Colonic mucosa (tissue), 4 donors: Measurements from ENCODE around the gene OR2G2. TPM values are rescaled to one million over a fixed set of nuclear protein-coding genes. Genes with fewer than 3 reads are reported as not detected.

Experiments used
- DNase-seq: peaks from one replicate; pipeline ENCODE4 v3.0.0-alpha.2; 2020
- H3K27ac ChIP-seq: fragments of 200-600 bp; one replicate; pipeline ENCODE4 v1.8.0; 2021
- H3K27me3 ChIP-seq: fragments of 200-600 bp; one replicate; pipeline ENCODE4 v1.8.0; 2021
- H3K36me3 ChIP-seq: fragments of 200-600 bp; one replicate; pipeline ENCODE4 v1.8.0; 2021
- H3K4me1 ChIP-seq: fragments of 200-600 bp; one replicate; pipeline ENCODE4 v1.8.0; 2021; ENCODE audit warnings: mild to moderate bottlenecking
- H3K4me3 ChIP-seq: fragments of 200-600 bp; one replicate; pipeline ENCODE4 v1.8.0; 2021
- H3K9ac ChIP-seq, 2 donors: one replicate each; pipeline ENCODE4 v1.7.0; 2013; ENCODE audit warnings: control low read depth in 2 of 2, low read depth in 2 of 2, low read length in 2 of 2
- H3K9me3 ChIP-seq: fragments of 200-600 bp; one replicate; pipeline ENCODE4 v1.8.0; 2021
- intact Hi-C: fragments of 100-400 bp; cut with DNase I; formaldehyde crosslinking; loops from one replicate; pipeline ENCODE4 v1.14.1; 2022
- total RNA-seq, 2 donors: library from RNA; stranded (reverse); fragmentation: NEBNext Ultra II Directional in 1 of 2; extraction: Animal tissue kit (Norgen Biotek cat#: 25700) in 1 of 2; gene quantifications; one replicate each; pipeline ENCODE4 v1.2.1, GENCODE V29; 2021
- TF ChIP-seq, protein P1 (sequence below): fragments of 200-600 bp; IDR thresholded peaks from one replicate; pipeline ENCODE4 v1.8.0; 2022; ENCODE audit warnings: antibody characterized with exemption, mild to moderate bottlenecking
- donor health status: healthy.
- donor health status: DM: no; HTN: no; CAD: no.
- donor health status: DM: no; HTN: no; CAD: no.

Gene OR2G2
- total RNA-seq, 2 donors from 2014 or later: not detected

GRCh38 chr1:247562198-247562597 is 26.0 kb upstream of the OR2G2 start:
- TF ChIP-seq, protein P1, sequence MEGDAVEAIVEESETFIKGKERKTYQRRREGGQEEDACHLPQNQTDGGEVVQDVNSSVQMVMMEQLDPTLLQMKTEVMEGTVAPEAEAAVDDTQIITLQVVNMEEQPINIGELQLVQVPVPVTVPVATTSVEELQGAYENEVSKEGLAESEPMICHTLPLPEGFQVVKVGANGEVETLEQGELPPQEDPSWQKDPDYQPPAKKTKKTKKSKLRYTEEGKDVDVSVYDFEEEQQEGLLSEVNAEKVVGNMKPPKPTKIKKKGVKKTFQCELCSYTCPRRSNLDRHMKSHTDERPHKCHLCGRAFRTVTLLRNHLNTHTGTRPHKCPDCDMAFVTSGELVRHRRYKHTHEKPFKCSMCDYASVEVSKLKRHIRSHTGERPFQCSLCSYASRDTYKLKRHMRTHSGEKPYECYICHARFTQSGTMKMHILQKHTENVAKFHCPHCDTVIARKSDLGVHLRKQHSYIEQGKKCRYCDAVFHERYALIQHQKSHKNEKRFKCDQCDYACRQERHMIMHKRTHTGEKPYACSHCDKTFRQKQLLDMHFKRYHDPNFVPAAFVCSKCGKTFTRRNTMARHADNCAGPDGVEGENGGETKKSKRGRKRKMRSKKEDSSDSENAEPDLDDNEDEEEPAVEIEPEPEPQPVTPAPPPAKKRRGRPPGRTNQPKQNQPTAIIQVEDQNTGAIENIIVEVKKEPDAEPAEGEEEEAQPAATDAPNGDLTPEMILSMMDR: no peak

DNA sequence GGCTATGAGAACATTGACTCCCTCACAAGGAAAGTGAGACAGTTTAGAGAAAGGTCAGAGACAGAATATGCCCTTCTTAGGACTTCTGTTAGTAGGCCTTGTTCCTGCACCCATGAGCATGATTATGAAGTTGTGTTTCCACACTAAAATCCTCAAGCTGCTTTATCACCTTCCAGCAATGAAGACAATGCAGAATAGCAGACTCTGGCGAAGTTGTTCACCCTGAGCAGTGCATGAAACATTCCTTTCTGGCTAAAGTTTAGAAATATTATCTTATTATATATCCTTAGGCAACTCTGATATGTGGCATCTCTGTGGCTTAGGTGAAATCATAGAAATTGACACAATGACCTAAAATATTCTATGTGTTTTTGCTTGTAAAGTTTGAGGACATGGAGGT is 13.9 kb upstream of the OR2G2 start:
- Histone ChIP-seq H3K9ac (no peak overlapping the region), H3K4me1 (no peaks in the 10 kb centered on the region), H3K27me3 (no peaks in the 10 kb centered on the region), H3K9me3 (no peaks in the 10 kb centered on the region), H3K27ac (no peak overlapping the region), H3K4me3 (no peak overlapping the region), H3K36me3 (no peaks in the 10 kb centered on the region)
- TF ChIP-seq, protein P1: no peak
- intact Hi-C loops: no loop called here
- DNase-seq: no peak

More at GRCh38 chr1:247562198-247562597, 26.0 kb upstream of the OR2G2 start:
- Histone ChIP-seq H3K9ac (no peak overlapping the region), H3K36me3 (no peaks in the 10 kb centered on the region), H3K4me3 (no peak overlapping the region), H3K27me3 (no peaks in the 10 kb centered on the region), H3K27ac (no peak overlapping the region), H3K4me1 (no peaks in the 10 kb centered on the region), H3K9me3 (no peaks in the 10 kb centered on the region)
- DNase-seq: no peak
- intact Hi-C loops: no loop called here

DNA sequence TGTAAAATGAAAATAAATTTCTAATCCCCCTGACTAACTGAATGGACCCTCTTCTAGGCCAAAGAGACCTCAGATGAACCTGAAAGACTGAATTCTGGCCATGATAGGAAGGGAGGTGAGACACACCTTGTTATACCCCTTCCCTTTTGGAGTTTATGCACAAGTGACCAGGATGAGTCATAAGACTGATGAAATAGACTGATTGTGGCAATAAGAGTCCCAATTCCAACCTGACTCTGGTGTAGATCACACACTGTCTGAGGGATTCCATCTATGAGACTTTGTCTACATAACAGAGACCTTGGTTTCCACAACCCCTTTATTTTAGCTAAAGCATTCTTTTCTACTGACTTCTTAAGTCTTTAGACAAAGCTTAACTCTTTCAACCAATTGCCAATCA is 13.5 kb upstream of the OR2G2 start:
- H3K9me3 ChIP-seq: no peaks in the 10 kb centered on the region
- H3K4me3 ChIP-seq: no peak overlapping the region
- intact Hi-C loops: loop anchor here (5.0 kb wide), 1 partner anchor 182 kb away; no protein-coding TSS in a partner anchor
- H3K4me1 ChIP-seq: no peaks in the 10 kb centered on the region
- no peak overlapping the region for H3K9ac ChIP-seq
- no peak overlapping the region for H3K27ac ChIP-seq
- no peak for DNase-seq
- H3K36me3 ChIP-seq: no peaks in the 10 kb centered on the region
- TF ChIP-seq, protein P1: no peak
- H3K27me3 ChIP-seq: no peaks in the 10 kb centered on the region

- Histone ChIP-seq H3K4me1 (no peaks in the 10 kb centered on the region), H3K27ac (no peak overlapping the region), H3K27me3 (no peaks in the 10 kb centered on the region), H3K4me3 (no peak overlapping the region), H3K36me3 (no peaks in the 10 kb centered on the region), H3K9ac (no peak overlapping the region), H3K9me3 (no peaks in the 10 kb centered on the region)
- no peak for DNase-seq
- intact Hi-C loops: loop anchor here (5.0 kb wide), 1 partner anchor 184 kb away; no protein-coding TSS in a partner anchor
- TF ChIP-seq, protein P1: peak; percentile 17
Observed at GRCh38 chr1:247576514-247576913, 11.6 kb upstream of the OR2G2 start.

DNA sequence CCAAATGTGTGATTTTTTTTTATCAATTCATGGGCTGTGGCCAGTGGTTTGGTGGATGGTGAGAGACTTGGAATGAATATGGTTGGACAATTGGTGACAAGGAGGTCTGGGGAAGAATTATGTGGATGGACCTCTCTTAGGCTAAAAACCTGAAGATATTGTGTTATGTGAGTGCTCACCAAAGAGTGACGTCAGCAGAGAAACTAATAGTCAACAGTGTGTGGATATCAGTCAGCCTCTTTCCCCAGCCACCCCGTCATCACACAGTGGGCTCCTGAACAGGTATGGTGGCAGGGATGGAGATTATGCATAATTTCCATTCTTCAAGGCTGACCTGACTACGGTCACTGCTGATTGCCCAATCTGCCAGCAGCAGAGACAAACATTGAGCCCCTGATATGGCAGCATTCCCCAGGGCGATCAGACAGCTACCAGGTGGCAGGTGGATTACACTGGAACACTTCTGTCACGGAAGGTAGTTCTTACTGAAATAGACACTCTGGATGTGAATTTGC is 9.2 kb upstream of the OR2G2 start:
- intact Hi-C loops: loop anchor here (5.0 kb wide), 1 partner anchor 187 kb away; no protein-coding TSS in a partner anchor
- Histone ChIP-seq H3K36me3 (no peaks in the 10 kb centered on the region), H3K4me1 (no peaks in the 10 kb centered on the region), H3K27ac (no peak overlapping the region), H3K9me3 (no peaks in the 10 kb centered on the region), H3K27me3 (no peaks in the 10 kb centered on the region), H3K4me3 (no peak overlapping the region), H3K9ac (no peak overlapping the region)
- no peak for DNase-seq
- TF ChIP-seq, protein P1: no peak
